B cell (primary cell): ENCODE measurements around the gene TAF13. TPM values are rescaled to one million over a fixed set of nuclear protein-coding genes. Genes with fewer than 3 reads are reported as not detected.

Source experiments
- ATAC-seq: fragments of 200-7000 bp; cut with Tn5 transposase; one replicate; pipeline ENCODE4 v1.10.0; 2021; ENCODE audit warnings: low read depth, mild to moderate bottlenecking, moderate number of reproducible peaks, moderate library complexity
- CTCF ChIA-PET: fragments of 350-600 bp; sonication (Branson Sonifier 250); formaldehyde crosslinking; loops from one replicate; lab custom pipeline; 2021; ENCODE audit warnings: antibody characterized with exemption, inconsistent platforms; lab: Charles Lee
- POLR2A ChIA-PET: fragments of 350-600 bp; sonication (Branson Sonifier 250); formaldehyde crosslinking; loops from one replicate; lab custom pipeline; 2021; ENCODE audit warnings: antibody characterized with exemption; lab: Charles Lee
- DNase-seq: peaks from one replicate; pipeline ENCODE4 v3.0.0; 2013
- H2AFZ ChIP-seq: 2 replicates; pipeline ENCODE4 v1.6.1; 2012; ENCODE audit warnings: mild to moderate bottlenecking, low read depth, low read length; ENCODE audit not compliant: insufficient read depth, poor library complexity, severe bottlenecking
- H3K27ac ChIP-seq, 2 donors: 1 replicate in 1 of 2; 2 replicates in 1 of 2; pipeline ENCODE4 v1.5.1; 2012 to 2013; ENCODE audit warnings: low read length in 2 of 2, mild to moderate bottlenecking in 2 of 2, moderate library complexity in 1 of 2
- H3K27me3 ChIP-seq, 4 experiments: fragments of 200-600 bp in 1 of 4; sonication (generic) in 1 of 4; replicated peaks in 1 of 4; 1 replicate in 2 of 4; 2 replicates in 2 of 4; pipeline versions ENCODE4 v1.6.1 to v1.7.0; 2013 to 2016; ENCODE audit warnings: low read length in 3 of 4, mild to moderate bottlenecking in 2 of 4, mixed read lengths in 1 of 4, moderate library complexity in 1 of 4; ENCODE audit not compliant: insufficient read depth in 4 of 4, control insufficient read depth in 3 of 4; ENCODE audit errors: control extremely low read depth in 1 of 4
- H3K36me3 ChIP-seq, 2 experiments: replicated peaks in 1 of 2; 1 replicate in 1 of 2; 2 replicates in 1 of 2; pipeline versions ENCODE4 v1.6.1 to v1.7.1; 2013; ENCODE audit warnings: low read length in 1 of 2; ENCODE audit not compliant: insufficient read depth in 2 of 2, control insufficient read depth in 1 of 2; ENCODE audit errors: control extremely low read depth in 1 of 2, extremely low read depth in 1 of 2
- H3K4me1 ChIP-seq, 2 donors: fragments of 200-600 bp in 1 of 2; sonication (generic) in 1 of 2; 1 replicate in 1 of 2; 2 replicates in 1 of 2; pipeline versions ENCODE4 v1.5.1 to v1.6.1; 2013 to 2017; ENCODE audit warnings: low read length in 2 of 2; ENCODE audit not compliant: control insufficient read depth in 2 of 2, insufficient read depth in 2 of 2
- H3K4me2 ChIP-seq: replicated peaks from 2 replicates; pipeline ENCODE3; 2012; ENCODE audit warnings: mild to moderate bottlenecking, low read depth, low read length; ENCODE audit not compliant: poor library complexity, severe bottlenecking
- H3K4me3 ChIP-seq, 5 experiments: fragments of 200-600 bp in 1 of 5; sonication (generic) in 1 of 5; 1 replicate in 3 of 5; 2 replicates in 2 of 5; pipeline versions ENCODE4 v1.5.1 to v1.7.0; 2011 to 2016; ENCODE audit warnings: low read length in 4 of 5, mild to moderate bottlenecking in 4 of 5, low read depth in 2 of 5, control low read depth in 1 of 5, moderate library complexity in 1 of 5; ENCODE audit not compliant: insufficient read depth in 1 of 5; ENCODE audit errors: control extremely low read depth in 1 of 5, extremely low read depth in 1 of 5
- H3K79me2 ChIP-seq: fragments of 200-600 bp; sonication (generic); one replicate; pipeline ENCODE4 v1.6.0; 2016; ENCODE audit warnings: low read length; ENCODE audit not compliant: control insufficient read depth, insufficient read depth
- H3K9ac ChIP-seq: fragments of 200-600 bp; sonication (generic); 2 replicates; pipeline ENCODE4 v1.6.1; 2017; ENCODE audit warnings: mild to moderate bottlenecking, low read length, moderate library complexity
- H3K9me3 ChIP-seq, 3 donors: one replicate each; pipeline versions ENCODE4 v1.6.1 to v1.7.1; 2013; ENCODE audit warnings: low read length in 2 of 3; ENCODE audit not compliant: control insufficient read depth in 2 of 3, insufficient read depth in 1 of 3; ENCODE audit errors: control extremely low read depth in 1 of 3
- H4K20me1 ChIP-seq: 2 replicates; pipeline ENCODE4 v1.6.0; 2012; ENCODE audit warnings: mild to moderate bottlenecking, low read length; ENCODE audit not compliant: insufficient read depth, control insufficient read depth, poor library complexity, severe bottlenecking
- H3K27ac Mint-ChIP-seq: one replicate; pipeline ENCODE4 v1.8.0; 2021; ENCODE audit warnings: mixed read lengths
- H3K27me3 Mint-ChIP-seq: one replicate; pipeline ENCODE4 v1.8.0; 2021; ENCODE audit warnings: mixed read lengths
- H3K4me1 Mint-ChIP-seq: one replicate; pipeline ENCODE4 v1.8.0; 2021; ENCODE audit warnings: mixed read lengths
- H3K4me3 Mint-ChIP-seq: one replicate; pipeline ENCODE4 v1.8.0; 2021; ENCODE audit warnings: mixed read lengths
- H3K9me3 Mint-ChIP-seq: one replicate; pipeline ENCODE4 v1.8.0; 2022; ENCODE audit warnings: mixed read lengths; ENCODE audit not compliant: insufficient read depth
- CTCF ChIP-seq: fragments of 200-600 bp; IDR thresholded peaks from one replicate; pipeline ENCODE4 v1.8.0; 2022; ENCODE audit warnings: antibody characterized with exemption, mild to moderate bottlenecking
- EZH2 ChIP-seq: IDR thresholded peaks from 2 replicates; pipeline ENCODE4 v1.6.1; 2012; ENCODE audit warnings: borderline replicate concordance, low read depth, mild to moderate bottlenecking, moderate library complexity, low read length; ENCODE audit not compliant: insufficient read depth, poor library complexity, severe bottlenecking
- WGBS: methylation state at CpG from one replicate; pipeline ENCODE4 v1.1.5; 2013; ENCODE audit warnings: missing lambda C conversion rate; ENCODE audit not compliant: insufficient coverage; 5-methylcytosine and 5-hydroxymethylcytosine counted together
- intact Hi-C: fragments of 100-400 bp; cut with micrococcal nuclease; formaldehyde crosslinking; loops from one replicate; pipeline ENCODE4 v1.10.0; 2022
- polyA plus RNA-seq: library from polyadenylated mRNA; depleted of rRNA; stranded (reverse); fragments of >200 nt; gene quantifications from 2 replicates; pipeline ENCODE4 v1.2.3, GENCODE V29; 2012
- total RNA-seq, 2 donors: library from RNA; stranded (reverse); fragments of 120-200 nt in 1 of 2; gene quantifications; 1 replicate in 1 of 2; 2 replicates in 1 of 2; pipeline versions ENCODE4 v1.2.3 to v1.2.4, GENCODE V29; 2013 to 2022

The TAF13 gene
- total and polyA plus RNA-seq, 2 donors (not counting 1 experiment from before 2014, with no cell fraction given), result 6.6 to 14.3 TPM

- TF ChIP-seq EZH2 (no peak), CTCF (no peak)
- DNase-seq, result no peak
- Mint-ChIP-seq H3K27ac (no peak overlapping the region), H3K4me1 (peaks cover 8% of the 10 kb centered on the region), H3K27me3 (no peaks in the 10 kb centered on the region), H3K4me3 (no peak overlapping the region), H3K9me3 (no peaks in the 10 kb centered on the region)
- no peak overlapping the region for H3K9ac ChIP-seq
- ChIA-PET POLR2A (no interaction called here), CTCF (interaction anchor here (0.6 kb wide), 1 partner anchor 64 kb away, joined by 6 read pairs; no protein-coding TSS in a partner anchor)
- H3K27ac ChIP-seq, result no peak overlapping the region
- H4K20me1 ChIP-seq, result no peaks in the 10 kb centered on the region
- H3K4me1 ChIP-seq, result peaks cover 6 to 14% of the 10 kb centered on the region in 2 donors
- H3K79me2 ChIP-seq, result peaks cover 37% of the 10 kb centered on the region
- intact Hi-C loops, result no loop called here
- H3K4me2 ChIP-seq, result no peak overlapping the region
- H3K36me3 ChIP-seq, result no peaks in the 10 kb centered on the region
- H2AFZ ChIP-seq, result no peak overlapping the region
- 97% methylated on average over 18 of the region's 20 CpGs for WGBS
- no peak for ATAC-seq
- no peaks in the 10 kb centered on the region for H3K9me3 ChIP-seq
- no peaks in the 10 kb centered on the region for H3K27me3 ChIP-seq
- no peak overlapping the region for H3K4me3 ChIP-seq
Observed at GRCh38 chr1:109104364-109105151, 28.8 kb upstream of the TAF13 start.
